Measurements from ENCODE around the gene HACD3.
"Not testable (repeated sequence)": the region's sequence is repeated elsewhere in the genome, so short reads cannot be mapped to it uniquely, and the experiment has no call there.

Gene HACD3

DNA sequence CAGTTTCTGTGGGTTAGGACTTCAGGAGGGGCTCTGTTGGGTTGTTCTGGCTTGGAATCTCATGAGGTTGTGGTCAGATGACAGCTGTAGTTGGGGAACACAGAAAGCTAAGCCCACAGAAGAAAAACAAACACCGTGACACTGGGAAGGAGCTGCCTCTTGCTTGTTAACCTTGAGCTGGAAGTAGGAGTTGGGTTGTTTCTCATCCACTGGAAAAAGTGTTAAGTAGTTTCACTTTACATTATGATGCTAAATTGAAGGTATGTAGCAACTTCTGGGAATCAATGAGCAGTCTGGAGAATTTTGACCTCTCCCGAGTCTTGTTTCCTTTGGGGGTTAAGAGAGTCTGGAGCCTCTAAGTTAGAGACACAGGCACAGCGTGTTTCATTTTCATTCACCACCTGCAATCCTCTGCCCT lies 20.4 kb downstream of the HACD3 start:
- no peak for DNase-seq

DNA sequence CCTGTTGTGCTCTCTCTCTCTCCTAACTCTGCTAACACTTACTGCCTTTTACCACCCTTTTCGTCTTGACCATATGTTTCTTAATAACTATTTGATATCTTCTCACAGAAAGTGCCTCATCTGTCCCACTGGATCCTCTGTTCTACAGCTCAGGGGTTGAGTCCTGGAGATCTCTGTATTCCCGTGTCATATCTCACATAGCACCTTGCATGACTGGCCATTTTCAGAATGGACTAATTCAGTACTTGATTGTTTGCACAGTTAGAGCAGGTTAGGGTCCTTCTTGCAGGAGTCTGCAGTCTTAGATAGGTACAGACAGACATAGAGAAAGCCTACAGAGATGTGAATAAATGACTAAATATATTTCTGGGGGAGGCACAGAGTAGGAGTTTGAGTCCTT lies 20.9 kb downstream of the HACD3 start:
- DNase-seq, result no peak

DNA sequence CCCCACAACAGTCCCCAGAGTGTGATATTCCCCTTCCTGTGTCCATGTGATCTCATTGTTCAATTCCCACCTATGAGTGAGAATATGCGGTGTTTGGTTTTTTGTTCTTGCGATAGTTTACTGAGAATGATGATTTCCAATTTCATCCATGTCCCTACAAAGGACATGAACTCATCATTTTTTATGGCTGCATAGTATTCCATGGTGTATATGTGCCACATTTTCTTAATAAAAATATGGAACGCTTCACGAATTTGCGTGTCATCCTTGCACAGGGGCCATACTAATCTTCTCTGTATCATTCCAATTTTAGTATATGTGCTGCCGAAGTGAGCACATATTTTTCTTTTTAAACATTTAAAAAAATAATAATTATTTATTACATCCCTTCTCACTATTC lies 22.6 kb downstream of the HACD3 start:
- DNase-seq, result not testable (repeated sequence)

DNA sequence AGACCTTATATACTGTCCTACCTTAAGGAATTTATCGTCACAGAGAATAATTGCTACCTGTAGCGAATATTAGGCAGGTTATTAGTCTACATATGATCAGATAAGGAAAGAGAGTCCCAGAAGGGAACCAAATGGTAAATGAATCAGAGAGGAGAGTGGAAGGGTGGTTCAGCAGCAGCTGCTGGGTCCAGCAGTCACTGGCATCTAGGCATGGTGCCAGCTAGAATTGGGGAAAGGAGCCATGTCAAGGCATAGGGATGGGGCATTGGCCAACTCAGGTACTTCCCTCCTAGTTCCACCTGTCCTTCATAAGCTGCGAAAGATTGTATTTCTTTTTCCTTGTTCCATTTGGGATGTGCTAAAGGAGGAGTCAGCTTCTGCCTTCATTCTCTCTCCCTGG lies 23.4 kb downstream of the HACD3 start:
- DNase-seq, result no peak

DNA sequence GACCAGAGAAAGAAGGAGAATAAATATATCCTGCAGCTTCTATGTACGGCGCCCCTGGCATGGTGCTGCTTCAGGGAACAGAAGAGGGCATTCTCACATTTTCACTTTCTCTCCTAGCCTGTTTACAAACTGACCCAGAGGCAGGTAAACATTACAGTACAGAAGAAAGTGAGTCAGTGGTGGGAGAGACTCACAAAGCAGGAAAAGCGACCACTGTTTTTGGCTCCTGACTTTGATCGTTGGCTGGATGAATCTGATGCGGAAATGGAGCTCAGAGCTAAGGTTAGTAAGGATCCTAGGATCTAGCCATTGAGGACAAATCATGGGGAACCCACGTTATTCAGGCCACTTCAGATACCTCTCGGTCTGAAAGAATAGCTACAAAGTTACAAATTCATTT lies 26.4 kb downstream of the HACD3 start:
- DNase-seq, result no peak

DNA sequence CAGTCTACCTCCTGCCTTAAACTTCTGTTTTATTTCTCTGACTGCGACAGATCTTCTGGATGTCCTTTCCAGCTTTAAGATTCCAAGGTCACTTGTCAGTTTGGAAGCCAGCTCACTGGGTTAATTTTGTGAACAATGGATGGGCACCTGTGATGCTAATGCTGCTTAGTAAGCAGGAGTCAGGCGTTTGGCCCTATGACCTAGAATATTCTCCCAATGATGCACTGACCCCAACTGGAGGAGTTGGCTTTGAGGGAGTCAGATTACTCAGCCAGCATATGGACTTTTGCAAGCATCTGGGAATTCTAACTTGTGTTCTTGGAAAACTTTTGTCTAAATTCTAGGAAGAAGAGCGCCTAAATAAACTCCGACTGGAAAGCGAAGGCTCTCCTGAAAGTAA lies 28.1 kb downstream of the HACD3 start:
- no peak for DNase-seq

DNA sequence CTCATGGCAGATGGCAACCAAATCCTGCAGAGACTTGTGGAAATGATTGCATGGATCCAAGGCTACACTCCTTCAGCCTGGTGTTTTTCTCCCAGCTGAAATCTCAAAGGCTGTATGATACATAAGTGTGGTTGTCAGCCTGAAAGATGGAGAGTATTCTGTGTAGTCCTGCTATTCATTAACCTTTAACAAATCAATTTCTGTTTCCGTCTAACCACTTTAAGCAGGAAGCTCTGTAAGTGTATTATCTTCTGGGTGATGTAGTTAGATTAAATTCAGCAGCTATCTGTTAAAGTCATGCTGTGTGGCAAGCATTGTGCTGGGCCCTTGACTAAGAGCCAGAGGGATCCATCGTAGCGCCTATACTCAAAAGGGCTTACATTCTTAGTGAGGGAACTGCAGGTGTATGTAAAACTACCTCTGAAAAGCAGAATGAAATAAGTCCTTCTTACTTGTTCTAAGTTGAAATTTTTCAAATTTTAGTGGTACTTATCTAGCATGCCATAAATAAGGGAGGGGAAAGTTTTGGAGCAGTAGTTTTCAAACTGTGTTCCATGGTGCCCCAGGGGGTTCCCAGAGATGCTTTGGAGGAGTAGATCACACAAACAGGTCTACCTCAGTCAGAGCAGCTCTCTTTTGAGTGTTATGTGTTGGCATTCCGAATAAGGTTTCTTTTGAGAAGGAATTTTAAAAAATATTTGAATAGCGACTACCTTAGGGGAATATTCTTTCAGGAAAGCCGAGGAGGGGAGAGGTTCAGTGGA lies 28.9 kb downstream of the HACD3 start:
- DNase-seq, result no peak

DNA sequence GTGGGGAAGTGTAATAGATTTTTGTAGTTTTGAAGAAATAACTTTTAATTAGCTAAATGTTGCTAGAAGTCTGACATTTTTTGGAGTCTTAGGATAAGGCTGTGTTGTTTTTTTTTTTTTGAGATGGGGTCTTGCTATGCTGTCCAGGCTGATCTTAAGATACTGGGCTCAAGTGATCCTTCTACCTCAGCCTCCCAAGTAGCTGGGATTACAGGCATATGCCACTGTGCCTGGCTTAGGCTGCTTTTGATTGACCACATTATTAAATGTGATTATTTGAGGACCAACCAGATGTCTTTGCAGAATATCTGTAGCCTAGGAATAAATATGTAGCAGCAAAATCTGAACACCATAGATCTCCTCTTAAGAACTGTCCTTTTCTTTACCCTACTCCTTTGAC lies 29.7 kb downstream of the HACD3 start:
- no peak for DNase-seq

DNA sequence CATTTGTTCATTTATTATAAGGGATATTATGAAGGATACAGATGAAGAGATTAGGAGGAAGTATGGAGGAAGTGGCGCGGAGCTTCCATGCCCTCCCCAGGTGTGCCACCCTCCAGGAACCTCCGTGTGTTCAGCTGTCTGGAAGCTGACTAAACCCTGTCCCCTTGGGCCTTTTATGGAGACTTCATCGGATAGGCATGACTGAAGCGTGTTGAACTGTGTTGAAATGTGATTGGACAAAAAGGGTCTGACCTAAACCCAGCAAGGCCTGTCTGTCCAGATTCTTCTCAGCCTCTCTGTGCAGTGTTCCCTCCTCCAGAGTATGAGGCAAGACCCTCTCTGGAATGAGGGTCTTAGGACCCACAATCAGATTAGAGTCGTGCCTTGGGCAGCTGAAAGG lies 31.7 kb downstream of the HACD3 start:
- no peak for DNase-seq

DNA sequence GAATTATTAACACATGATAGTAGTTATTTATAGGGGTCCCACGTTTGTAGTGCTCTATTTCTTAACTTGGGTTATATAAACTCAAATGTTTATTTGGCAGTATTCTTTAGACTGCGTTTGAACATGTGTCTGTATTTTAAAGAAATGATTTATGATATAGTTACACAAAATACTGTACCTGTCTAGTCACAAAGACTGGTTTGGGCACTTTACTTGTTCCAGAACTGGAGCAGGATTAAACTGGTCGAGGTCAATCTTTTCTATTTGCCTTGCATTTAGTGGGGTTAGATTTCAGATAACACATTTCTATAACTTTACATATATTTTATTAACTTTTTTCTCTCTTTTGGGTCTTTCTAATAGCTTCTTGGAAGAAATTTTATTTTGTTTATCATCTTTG lies 39.5 kb downstream of the HACD3 start:
- no peak for DNase-seq

DNA sequence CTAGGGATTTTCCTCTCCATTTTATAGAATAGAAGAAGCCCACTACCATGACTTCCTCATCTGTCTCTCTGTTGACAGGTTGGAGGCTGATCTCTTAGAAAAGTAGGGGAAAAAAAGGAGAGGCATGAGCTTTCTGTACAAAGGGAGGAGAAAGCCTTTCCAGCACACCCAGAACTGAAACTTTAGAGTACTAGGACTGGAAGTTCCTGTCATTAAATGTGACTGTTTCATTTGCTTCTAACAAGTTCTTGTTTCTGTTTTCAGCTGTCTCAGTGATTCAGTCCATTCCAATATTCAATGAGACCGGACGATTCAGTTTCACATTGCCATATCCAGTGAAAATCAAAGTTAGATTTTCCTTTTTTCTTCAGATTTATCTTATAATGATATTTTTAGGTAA lies 41.7 kb downstream of the HACD3 start:
- DNase-seq, result no peak

DNA sequence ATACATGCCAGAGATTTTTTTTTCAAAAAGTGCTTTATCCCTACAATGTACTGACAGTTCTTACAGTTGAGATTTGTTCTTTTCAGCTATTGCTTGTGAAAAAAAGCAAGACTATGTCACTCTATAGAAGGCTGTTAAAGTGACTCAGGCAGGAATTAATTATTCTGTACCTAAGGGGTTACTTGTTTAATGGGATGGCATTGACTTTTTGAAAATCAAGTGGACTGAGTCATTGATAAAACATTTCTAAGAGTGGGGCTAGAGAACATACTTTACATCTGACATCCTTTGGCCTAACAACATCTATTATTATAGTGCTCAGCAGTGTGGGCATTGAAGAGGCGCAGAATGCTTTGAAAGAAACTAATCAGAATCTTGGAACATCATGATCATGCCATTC lies 46.4 kb downstream of the HACD3 start:
- DNase-seq, result no peak

DNA sequence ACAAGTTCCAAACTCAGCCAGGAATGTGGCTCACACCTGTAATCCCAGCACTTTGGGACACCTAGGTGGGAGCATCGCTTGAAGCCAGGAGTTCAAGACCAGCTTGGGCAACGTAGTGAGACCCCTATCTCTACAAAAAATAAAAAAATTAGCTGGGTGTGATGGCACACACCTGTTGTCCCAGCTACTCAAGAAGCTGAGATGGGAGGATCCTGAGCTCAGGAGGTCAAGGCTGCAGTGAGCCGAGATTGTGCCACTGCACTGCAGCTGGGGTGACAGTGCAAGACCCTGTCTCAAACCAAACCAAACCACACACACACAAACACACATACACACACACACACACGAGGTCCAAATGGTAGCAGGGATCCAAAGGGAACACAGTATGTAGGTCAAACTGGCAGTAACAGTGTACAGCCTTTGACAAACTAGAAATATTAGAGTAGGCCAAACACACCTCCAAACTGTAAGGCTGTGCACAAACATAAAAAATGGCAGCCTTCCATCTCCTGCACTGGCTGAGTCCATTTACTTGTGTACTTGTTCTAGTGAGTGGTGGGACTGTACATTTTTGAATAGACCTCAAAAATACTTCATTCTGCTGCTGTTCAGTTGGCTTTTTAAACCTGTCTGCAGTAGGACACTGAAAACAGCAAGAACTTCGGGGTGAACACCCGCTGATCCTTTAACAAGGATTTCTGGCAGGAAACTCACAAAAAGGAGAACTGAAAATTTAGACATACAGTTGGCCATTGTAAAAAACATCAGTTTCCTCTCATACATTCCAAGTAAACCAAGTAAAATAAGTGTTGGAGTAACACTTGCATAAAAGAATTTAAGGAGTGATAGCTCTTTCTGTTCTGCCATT lies 47.1 kb downstream of the HACD3 start:
- no peak for DNase-seq

DNA sequence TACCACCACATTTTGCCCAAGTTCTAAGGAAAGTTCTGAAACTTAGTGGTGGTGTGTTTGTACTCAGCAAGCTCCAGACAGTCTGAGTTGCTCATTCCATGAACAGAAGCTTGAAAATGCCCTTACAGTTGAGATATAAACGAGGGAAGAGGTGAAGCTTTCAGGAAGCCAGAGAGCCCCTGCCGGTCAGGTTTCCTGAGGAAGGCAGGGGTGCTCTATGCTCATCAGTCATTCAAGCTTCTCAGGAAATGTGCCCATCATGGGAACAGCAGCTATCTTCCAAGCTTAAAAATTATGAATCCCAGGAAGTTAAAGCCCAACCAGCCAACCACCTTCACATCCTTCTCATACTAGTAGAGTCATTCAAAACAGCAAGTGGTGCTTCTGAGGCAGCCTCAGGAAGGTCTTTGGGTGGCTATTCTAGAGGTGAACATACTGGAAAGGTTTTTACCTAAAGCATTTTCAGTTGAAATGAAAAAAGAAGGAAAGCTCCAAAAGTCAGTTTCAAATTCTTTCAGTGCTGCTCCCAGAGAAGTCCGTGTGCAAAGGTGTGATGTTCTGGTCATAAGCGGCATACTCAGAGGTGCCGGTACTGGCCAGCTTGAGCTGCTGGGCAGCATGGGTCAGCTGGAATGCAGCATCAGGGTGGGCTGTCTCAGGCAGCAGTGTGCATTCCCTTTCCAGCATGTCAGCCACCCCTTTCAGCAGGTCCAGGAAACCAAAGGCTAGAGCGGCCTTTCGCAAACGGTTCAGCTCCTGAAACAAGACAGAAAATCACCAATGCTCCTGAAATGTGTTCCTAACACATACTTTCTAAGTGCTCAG lies 48.9 kb downstream of the HACD3 start:
- DNase-seq, result no peak

DNA sequence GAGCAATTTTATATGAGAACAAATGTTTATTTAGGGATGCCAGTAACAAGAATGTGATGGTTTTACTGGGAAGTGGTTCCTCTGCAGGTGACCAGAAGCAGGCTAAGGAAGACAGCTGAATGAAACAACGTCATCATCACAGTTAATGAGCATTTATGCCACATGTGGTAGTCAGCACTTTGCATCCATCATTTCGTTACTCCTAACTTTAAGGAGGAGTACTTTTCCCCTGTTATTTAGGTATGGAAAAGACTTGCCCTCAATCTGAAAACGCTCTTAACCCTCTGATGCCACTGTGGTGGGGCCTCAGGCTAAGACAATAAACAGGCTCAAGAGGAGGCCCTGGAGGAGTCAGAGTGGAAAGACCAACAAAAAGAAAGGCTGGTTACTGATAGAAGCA lies 49.5 kb downstream of the HACD3 start:
- DNase-seq, result no peak

DNA sequence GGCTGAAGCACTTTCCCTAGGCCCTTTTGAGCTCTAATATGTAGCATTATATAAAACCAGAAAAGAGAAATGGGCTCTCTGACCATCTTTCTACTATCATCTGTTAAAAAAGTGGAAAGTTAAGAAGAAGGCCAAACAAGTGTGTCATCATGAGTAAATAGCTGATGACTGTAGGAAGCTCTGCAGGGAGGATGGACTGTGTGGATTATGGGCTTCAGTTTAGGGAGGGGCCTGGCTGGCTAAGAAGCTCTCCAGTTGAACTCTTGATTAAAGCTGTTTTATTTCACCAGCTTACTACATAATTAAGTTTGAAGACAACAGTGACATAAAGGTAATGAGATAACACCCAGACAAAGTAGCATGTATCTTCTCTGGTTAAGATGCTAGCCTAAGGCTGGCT lies 50.0 kb downstream of the HACD3 start:
- DNase-seq, result no peak

DNA sequence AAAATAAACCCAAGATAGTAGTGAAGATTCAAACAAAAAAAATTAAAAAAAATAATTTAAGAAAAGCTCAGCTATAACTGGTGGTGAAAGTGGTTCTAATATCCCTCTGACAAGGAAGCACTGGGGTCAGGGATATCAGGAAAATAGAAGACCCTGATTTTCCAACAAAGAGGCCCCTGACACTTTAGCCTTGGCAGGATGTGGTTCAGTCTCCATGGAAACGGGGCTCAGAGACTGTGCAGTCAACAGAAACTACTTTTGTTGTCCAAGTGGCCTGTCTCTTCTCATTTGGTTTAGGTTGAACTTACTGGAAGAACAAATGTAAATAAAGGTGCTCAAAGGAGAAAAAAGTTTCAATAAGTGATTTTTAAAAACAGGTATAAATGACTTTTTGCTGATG lies 53.4 kb downstream of the HACD3 start:
- DNase-seq, result no peak

DNA sequence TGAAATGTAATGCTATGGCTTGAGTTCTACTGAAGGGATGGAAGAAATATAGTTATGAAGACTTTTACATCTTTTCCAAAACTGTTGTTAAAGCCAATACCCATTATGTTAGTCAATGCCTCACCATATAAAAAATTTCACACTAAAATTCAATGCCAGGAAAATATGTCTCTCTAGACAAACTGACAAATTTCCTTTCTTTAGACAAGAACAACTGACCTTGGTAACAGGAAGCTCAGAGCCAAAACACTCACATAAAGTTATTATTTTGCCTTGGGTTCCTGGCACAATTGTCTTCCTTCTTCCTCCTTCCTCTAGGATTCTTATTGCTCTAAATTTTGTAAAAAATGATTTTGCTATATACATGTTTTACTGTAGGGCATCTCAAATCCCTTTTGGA lies 54.0 kb downstream of the HACD3 start:
- DNase-seq, result no peak

DNA sequence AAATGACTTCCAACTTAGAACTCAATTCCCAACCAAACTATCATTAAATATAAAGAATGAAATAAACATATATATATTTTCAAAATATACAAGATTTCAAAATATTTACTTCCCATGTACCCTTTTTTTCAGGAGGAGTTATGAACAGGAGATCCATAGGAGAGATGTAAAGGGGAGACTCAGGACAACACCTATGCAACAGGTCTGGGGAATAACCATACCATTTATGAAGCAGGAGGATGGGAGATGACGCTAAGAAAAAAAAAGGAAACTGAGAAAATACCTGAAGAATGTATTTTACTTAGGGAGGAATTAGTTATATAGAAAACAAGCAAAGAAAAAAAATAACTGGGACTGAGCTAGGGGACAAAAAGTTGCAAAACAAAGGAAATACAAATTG lies 56.8 kb downstream of the HACD3 start:
- DNase-seq, result no peak

DNA sequence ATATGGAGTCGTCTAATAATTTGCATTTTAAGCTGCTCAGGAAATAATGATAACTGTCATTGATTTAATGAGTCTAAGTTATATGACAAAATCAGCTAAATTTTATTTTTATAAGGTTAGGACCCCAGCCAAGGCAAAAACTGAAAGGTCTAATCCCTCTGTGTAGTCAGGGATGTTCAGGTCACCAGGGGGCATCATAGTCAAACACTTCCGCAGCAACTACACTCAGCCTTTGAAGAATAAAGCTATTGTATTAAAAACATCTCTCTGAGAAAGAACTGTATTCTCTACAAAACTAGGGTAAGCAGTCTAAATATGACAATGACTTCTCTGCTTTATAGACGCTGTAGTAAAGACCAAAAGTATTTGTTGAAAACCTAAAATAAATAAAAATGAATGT lies 65.7 kb downstream of the HACD3 start:
- DNase-seq, result no peak

DNA sequence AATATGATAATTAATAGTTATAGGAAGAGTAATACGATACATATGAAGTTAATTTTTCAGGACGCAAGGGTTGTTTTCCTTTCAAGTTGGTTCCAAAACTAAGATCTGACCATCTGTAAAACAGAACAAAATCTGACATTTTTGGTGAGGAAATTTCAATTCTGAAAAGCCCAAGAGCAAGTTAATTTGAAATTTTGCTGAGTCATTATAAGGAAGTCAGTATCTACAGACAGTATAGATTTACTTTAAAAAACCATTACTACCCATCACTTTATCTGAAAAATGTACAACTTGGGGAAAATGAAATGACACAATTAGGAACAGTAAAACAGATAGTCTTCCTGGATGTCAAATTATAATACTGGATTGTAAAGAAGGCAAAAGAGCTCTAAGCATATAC lies 68.2 kb downstream of the HACD3 start:
- DNase-seq, result no peak

DNA sequence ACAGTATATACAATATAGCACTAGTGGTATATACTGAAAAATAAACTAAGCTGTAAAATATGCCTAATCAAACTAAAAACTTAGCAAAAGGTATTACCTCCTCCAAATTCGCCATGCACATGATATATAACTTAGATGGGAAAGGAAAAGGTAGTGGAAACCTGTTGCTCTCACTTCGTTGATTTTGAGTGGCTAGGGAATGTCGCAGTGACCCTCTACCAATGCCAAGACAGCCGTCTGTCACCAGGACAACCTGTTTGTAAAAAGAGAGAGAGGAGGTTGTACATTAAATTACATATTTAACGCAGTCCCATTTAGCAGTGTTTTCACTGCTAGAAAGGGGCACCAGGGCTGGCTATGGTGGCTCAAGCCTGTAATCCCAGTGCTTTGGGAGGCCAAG lies 69.4 kb downstream of the HACD3 start:
- DNase-seq, result no peak

DNA sequence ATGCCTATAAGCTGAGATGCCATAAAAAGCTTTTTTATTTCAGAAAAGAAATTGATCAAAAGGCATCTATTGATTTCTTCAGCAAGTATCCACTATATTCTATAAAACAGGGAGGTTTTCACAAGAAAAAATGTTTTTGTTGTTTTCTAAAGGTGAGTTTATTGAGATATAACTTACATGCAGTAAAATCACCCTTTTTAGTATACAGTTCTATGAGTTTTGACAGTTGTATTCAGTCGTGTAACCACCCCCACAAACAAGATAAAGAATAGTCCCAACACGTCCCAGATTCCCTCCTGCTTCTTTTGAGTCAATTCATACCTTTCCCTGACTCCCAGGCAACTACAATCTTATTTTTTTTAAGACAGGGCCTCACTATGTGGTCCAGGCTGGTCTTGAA lies 72.9 kb downstream of the HACD3 start:
- DNase-seq, result no peak

DNA sequence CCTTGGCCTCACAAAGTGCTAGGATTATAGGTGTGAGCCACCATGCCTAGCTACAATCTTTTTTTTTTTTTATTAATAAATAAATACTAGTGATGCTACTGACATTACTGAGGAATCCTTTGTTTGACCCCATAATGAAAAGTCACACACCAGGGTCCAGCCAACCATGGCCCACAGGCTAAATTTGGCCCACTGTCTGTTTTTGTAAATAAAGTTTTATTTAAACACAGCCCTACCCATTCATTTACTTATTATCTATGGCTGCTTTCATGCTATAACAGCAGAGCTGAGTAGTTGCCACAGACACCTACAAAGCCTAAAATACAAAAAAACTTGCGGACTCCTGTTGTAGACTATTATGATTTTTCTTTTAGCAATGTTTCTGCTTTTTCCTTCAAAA lies 73.3 kb downstream of the HACD3 start:
- no peak for DNase-seq
